NT2/D1 (cell line): ENCODE data around the gene PPY.

Experiments used
- DNase-seq: peaks from one replicate; pipeline ENCODE4 v3.0.0-alpha.2; 2011; ENCODE audit warnings: low read depth, low spot score
- H3K27me3 ChIP-seq: 2 replicates; pipeline ENCODE4 v1.6.0; 2011; ENCODE audit warnings: mild to moderate bottlenecking; ENCODE audit not compliant: insufficient read length, insufficient read depth
- H3K36me3 ChIP-seq: 2 replicates; pipeline ENCODE4 v1.6.1; 2011; ENCODE audit warnings: mild to moderate bottlenecking, low read length, mixed read lengths; ENCODE audit not compliant: insufficient read depth, insufficient read length
- H3K4me1 ChIP-seq: 2 replicates; pipeline ENCODE4 v1.5.1; 2011; ENCODE audit not compliant: insufficient read depth, insufficient read length
- H3K4me3 ChIP-seq: 2 replicates; pipeline ENCODE4 v1.5.1; 2011; ENCODE audit warnings: low read depth; ENCODE audit not compliant: insufficient read length
- H3K9ac ChIP-seq: 2 replicates; pipeline ENCODE4 v1.6.0; 2011; ENCODE audit warnings: low read depth; ENCODE audit not compliant: insufficient read length
- H3K9me3 ChIP-seq: 2 replicates; pipeline ENCODE4 v1.5.1; 2011; ENCODE audit warnings: mild to moderate bottlenecking, low read length; ENCODE audit not compliant: insufficient read depth
- SUZ12 ChIP-seq: IDR thresholded peaks from 2 replicates; pipeline ENCODE4 v1.6.1; 2011; ENCODE audit not compliant: insufficient read length, insufficient read depth; ENCODE audit errors: extremely low read depth
- YY1 ChIP-seq: IDR thresholded peaks from 2 replicates; pipeline ENCODE4 v1.6.1; 2011; ENCODE audit not compliant: insufficient read length, insufficient read depth
- ZNF274 ChIP-seq: IDR thresholded peaks from 2 replicates; pipeline ENCODE4 v1.6.1; 2011; ENCODE audit warnings: mild to moderate bottlenecking, low read depth, low read length

Gene PPY

GRCh38 chr17:43983196-43983514 is 40.9 kb upstream of the PPY start:
- Histone ChIP-seq H3K4me1 (peaks cover 6% of the 10 kb centered on the region), H3K9me3 (no peaks in the 10 kb centered on the region), H3K27me3 (peaks cover 25% of the 10 kb centered on the region), H3K36me3 (no peaks in the 10 kb centered on the region), H3K9ac (peak overlapping the region; percentile 73), H3K4me3 (peak overlapping the region; percentile 62)
- TF ChIP-seq ZNF274, result no peak
- no peak for TF ChIP-seq YY1
- no peak for TF ChIP-seq SUZ12
- no peak for DNase-seq

- Histone ChIP-seq H3K27me3 (peaks cover 25% of the 10 kb centered on the region), H3K4me3 (no peak overlapping the region), H3K9me3 (no peaks in the 10 kb centered on the region), H3K36me3 (no peaks in the 10 kb centered on the region), H3K4me1 (peaks cover 6% of the 10 kb centered on the region), H3K9ac (no peak overlapping the region)
- DNase-seq, result no peak
- TF ChIP-seq SUZ12, result no peak
- TF ChIP-seq YY1, result no peak
- no peak for TF ChIP-seq ZNF274
Observed at GRCh38 chr17:43982171-43982570, 39.9 kb upstream of the PPY start.

GRCh38 chr17:43979671-43980070 is 37.4 kb upstream of the PPY start:
- no peak for DNase-seq

DNA sequence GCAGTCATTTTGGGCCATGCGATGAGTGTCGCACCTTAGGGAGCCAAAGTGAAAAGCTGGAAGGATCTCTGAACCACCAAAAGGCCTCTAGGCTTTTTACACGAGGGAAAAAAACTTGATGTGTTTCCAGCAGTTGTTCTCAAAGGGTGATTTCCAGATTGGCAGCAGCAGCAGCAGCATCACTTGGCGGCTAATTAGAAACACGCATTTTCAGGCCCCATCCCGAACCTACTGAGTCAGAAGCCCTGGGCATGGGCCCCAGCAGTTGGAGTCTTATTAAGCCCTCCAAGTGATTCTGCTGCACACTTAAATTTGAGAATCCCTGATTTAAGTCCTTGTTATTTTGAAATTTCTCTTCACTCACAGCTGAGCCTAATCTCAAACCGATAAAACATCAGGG is 36.7 kb upstream of the PPY start:
- Histone ChIP-seq H3K9ac (no peak overlapping the region), H3K36me3 (no peaks in the 10 kb centered on the region), H3K9me3 (no peaks in the 10 kb centered on the region), H3K4me1 (peaks cover 3% of the 10 kb centered on the region), H3K27me3 (peaks cover 25% of the 10 kb centered on the region), H3K4me3 (no peak overlapping the region)
- no peak for DNase-seq
- TF ChIP-seq YY1 (no peak), ZNF274 (no peak), SUZ12 (no peak)

More at GRCh38 chr17:43979671-43980070, 37.4 kb upstream of the PPY start:
- H3K9me3 ChIP-seq, result no peaks in the 10 kb centered on the region
- no peak overlapping the region for H3K4me3 ChIP-seq
- no peaks in the 10 kb centered on the region for H3K36me3 ChIP-seq
- no peak for TF ChIP-seq SUZ12
- no peak overlapping the region for H3K9ac ChIP-seq
- H3K27me3 ChIP-seq, result peaks cover 25% of the 10 kb centered on the region
- H3K4me1 ChIP-seq, result peaks cover 6% of the 10 kb centered on the region

DNA sequence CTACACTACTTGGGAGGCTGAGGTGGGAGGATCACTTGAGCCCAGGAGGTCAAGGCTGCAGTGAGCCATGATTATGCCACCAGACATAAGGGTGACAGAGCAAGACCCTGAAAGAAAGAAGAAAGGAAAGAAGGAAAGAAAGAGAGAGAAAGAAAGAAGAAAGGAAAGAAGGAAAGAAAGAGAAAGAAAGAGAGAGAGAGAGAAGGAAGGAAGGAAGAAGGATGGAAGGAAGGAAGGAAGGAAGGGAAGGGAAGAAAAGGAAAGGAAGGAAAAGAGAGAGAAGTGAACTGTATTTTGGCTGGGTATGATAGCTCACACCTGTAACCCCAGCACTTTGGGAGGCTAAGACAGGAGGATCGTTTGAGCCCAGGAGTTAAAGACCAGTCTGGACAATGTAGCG is 35.8 kb upstream of the PPY start:
- TF ChIP-seq ZNF274 (no peak), SUZ12 (no peak), YY1 (no peak)
- H3K36me3 ChIP-seq, result no peaks in the 10 kb centered on the region
- DNase-seq, result no peak
- peaks cover 15% of the 10 kb centered on the region for H3K27me3 ChIP-seq
- no peaks in the 10 kb centered on the region for H3K4me1 ChIP-seq
- no peak overlapping the region for H3K9ac ChIP-seq
- H3K9me3 ChIP-seq, result no peaks in the 10 kb centered on the region
- no peak overlapping the region for H3K4me3 ChIP-seq

GRCh38 chr17:43976963-43977837 is 34.9 kb upstream of the PPY start:
- no peak for DNase-seq
- no peak for TF ChIP-seq ZNF274
- no peak for TF ChIP-seq YY1
- TF ChIP-seq SUZ12, result no peak
- Histone ChIP-seq H3K9ac (no peak overlapping the region), H3K9me3 (no peaks in the 10 kb centered on the region), H3K27me3 (peaks cover 7% of the 10 kb centered on the region), H3K36me3 (no peaks in the 10 kb centered on the region), H3K4me3 (no peak overlapping the region), H3K4me1 (no peaks in the 10 kb centered on the region)

DNA sequence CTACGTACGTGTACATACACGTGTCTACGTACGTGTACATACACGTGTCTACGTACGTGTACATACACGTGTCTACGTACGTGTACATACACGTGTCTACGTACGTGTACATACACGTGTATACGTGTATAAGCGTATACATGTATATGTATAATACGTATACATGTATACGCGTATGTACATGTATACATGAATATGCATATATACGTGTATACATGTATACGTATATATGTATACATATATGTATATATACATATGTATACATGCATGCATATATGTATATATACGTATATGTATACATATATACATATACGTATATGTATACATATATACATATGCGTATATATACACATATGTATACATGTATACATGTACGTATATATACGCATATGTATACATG is 33.6 kb upstream of the PPY start:
- Histone ChIP-seq H3K9me3 (no peaks in the 10 kb centered on the region), H3K36me3 (no peaks in the 10 kb centered on the region), H3K4me1 (no peaks in the 10 kb centered on the region), H3K4me3 (no peak overlapping the region), H3K9ac (no peak overlapping the region), H3K27me3 (no peaks in the 10 kb centered on the region)
- TF ChIP-seq YY1, result no peak
- TF ChIP-seq SUZ12, result no peak
- no peak for TF ChIP-seq ZNF274
- DNase-seq, result no peak
